Stimulated activated naive CD8-positive, alpha-beta T cell treated with anti-CD3 and anti-CD28 coated beads, Interleukin-15, Interleukin-2, amounts not matched to agents 100 ng/mL and 50 ng/mL, for 24 hours (primary cell): Measurements from ENCODE around the gene TCF7L2.

Source experiments
- H3K27ac Mint-ChIP-seq: one replicate; pipeline ENCODE4 v1.8.0; 2021; ENCODE audit warnings: mild to moderate bottlenecking, mixed read lengths
- H3K27me3 Mint-ChIP-seq: one replicate; pipeline ENCODE4 v1.8.0; 2021; ENCODE audit warnings: mixed read lengths
- H3K36me3 Mint-ChIP-seq: one replicate; pipeline ENCODE4 v1.8.0; 2021; ENCODE audit warnings: low read depth, mixed read lengths
- H3K4me1 Mint-ChIP-seq: one replicate; pipeline ENCODE4 v1.8.0; 2021; ENCODE audit warnings: low read depth, mixed read lengths
- H3K4me3 Mint-ChIP-seq: one replicate; pipeline ENCODE4 v1.8.0; 2021; ENCODE audit warnings: mild to moderate bottlenecking, mixed read lengths
- H3K9me3 Mint-ChIP-seq: one replicate; pipeline ENCODE4 v1.8.0; 2021; ENCODE audit warnings: mixed read lengths

The TCF7L2 gene

GRCh38 chr10:113113918-113114317, 163.9 kb downstream of the TCF7L2 start:
- Mint-ChIP-seq H3K9me3 (no peaks in the 10 kb centered on the region), H3K27me3 (no peaks in the 10 kb centered on the region), H3K36me3 (no peaks in the 10 kb centered on the region), H3K4me3 (no peak overlapping the region), H3K4me1 (no peaks in the 10 kb centered on the region), H3K27ac (no peak overlapping the region)

DNA sequence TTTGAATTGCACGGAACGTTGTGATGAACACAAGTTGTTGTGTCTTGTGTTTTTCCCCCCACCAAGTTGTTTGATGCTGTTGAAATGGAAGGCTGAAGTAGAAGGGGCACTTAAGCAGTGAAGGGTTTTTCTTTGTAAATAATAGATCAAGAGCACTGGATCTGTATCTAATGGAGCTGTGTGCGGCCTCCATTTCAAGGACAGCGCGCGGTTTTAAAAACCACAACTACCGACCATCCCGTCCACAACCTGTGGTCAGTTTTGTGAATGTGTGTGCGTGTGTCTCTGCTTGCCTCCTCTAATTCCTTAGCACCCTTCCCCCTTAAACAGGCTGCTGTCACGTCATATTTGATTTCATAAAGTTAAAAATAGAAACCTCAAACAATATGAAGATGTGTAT, 165.5 kb downstream of the TCF7L2 start:
- Mint-ChIP-seq H3K27ac (no peak overlapping the region), H3K4me3 (no peak overlapping the region)

GRCh38 chr10:113118882-113119281, 168.8 kb downstream of the TCF7L2 start:
- no peaks in the 10 kb centered on the region for H3K4me1 Mint-ChIP-seq
- no peaks in the 10 kb centered on the region for H3K36me3 Mint-ChIP-seq
- no peaks in the 10 kb centered on the region for H3K9me3 Mint-ChIP-seq
- H3K27me3 Mint-ChIP-seq: peaks cover 7% of the 10 kb centered on the region
- H3K27ac Mint-ChIP-seq: no peak overlapping the region
- no peak overlapping the region for H3K4me3 Mint-ChIP-seq

More for the DNA sequence above, 165.5 kb downstream of the TCF7L2 start:
- Mint-ChIP-seq H3K36me3 (no peaks in the 10 kb centered on the region), H3K27me3 (no peaks in the 10 kb centered on the region), H3K9me3 (no peaks in the 10 kb centered on the region), H3K4me1 (no peaks in the 10 kb centered on the region)

DNA sequence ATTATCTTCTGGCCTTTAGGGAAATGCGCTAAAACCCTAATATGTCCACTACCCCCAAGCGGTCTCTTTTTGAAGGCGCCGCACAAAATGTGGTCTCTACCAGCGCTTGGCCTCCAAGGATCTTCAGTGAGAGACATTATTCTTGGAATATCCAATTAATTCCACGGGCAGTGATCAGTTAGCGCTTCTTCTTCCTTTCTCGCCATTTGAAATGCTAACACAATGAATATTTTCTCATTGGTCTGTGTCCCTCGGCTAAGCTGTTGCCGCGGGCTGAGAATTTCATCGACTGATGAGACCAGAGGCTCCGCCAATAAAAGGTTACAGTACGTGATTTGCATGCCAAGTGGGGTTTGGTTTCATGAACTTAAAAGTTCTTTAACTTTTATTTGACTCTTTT, 169.8 kb downstream of the TCF7L2 start:
- no peak overlapping the region for H3K27ac Mint-ChIP-seq
- H3K9me3 Mint-ChIP-seq: no peaks in the 10 kb centered on the region
- no peaks in the 10 kb centered on the region for H3K36me3 Mint-ChIP-seq
- peaks cover 13% of the 10 kb centered on the region for H3K27me3 Mint-ChIP-seq
- no peaks in the 10 kb centered on the region for H3K4me1 Mint-ChIP-seq
- no peak overlapping the region for H3K4me3 Mint-ChIP-seq

DNA sequence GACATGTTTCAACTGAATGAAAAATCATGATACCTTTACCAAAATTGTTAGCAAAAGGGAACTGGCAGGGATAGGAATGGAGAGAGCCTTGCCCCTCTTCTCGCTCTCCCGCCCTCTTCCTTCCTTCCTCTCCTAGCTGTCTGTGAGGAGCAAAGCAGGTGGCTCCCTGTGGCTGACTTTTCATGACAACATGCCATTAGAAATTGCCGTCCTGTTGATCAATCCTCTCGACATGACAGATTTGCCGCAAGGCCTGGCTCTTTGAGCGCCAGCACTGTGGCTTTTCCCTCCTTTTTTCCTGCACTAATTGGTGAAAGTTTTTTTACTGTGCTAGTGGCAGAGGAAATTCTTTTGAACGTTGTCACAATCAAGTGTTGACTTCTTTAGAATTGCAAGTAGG, 171.1 kb downstream of the TCF7L2 start:
- H3K9me3 Mint-ChIP-seq: no peaks in the 10 kb centered on the region
- H3K4me3 Mint-ChIP-seq: no peak overlapping the region
- no peaks in the 10 kb centered on the region for H3K36me3 Mint-ChIP-seq
- peaks cover 25% of the 10 kb centered on the region for H3K27me3 Mint-ChIP-seq
- H3K4me1 Mint-ChIP-seq: peaks cover 2% of the 10 kb centered on the region
- no peak overlapping the region for H3K27ac Mint-ChIP-seq

- Mint-ChIP-seq H3K4me1 (peaks cover 6% of the 10 kb centered on the region), H3K27me3 (peaks cover 38% of the 10 kb centered on the region), H3K27ac (no peak overlapping the region), H3K9me3 (no peaks in the 10 kb centered on the region), H3K36me3 (no peaks in the 10 kb centered on the region), H3K4me3 (no peak overlapping the region)
Observed at GRCh38 chr10:113122947-113123346, 172.9 kb downstream of the TCF7L2 start.

GRCh38 chr10:113124724-113125123, 174.7 kb downstream of the TCF7L2 start:
- no peak overlapping the region for H3K4me3 Mint-ChIP-seq
- no peak overlapping the region for H3K27ac Mint-ChIP-seq
- H3K36me3 Mint-ChIP-seq: no peaks in the 10 kb centered on the region
- peaks cover 47% of the 10 kb centered on the region for H3K27me3 Mint-ChIP-seq
- no peaks in the 10 kb centered on the region for H3K9me3 Mint-ChIP-seq
- peaks cover 6% of the 10 kb centered on the region for H3K4me1 Mint-ChIP-seq

GRCh38 chr10:113125612-113126011, 175.6 kb downstream of the TCF7L2 start:
- peaks cover 47% of the 10 kb centered on the region for H3K27me3 Mint-ChIP-seq
- H3K4me1 Mint-ChIP-seq: peaks cover 6% of the 10 kb centered on the region
- H3K36me3 Mint-ChIP-seq: no peaks in the 10 kb centered on the region
- no peaks in the 10 kb centered on the region for H3K9me3 Mint-ChIP-seq
- no peak overlapping the region for H3K4me3 Mint-ChIP-seq
- H3K27ac Mint-ChIP-seq: no peak overlapping the region

DNA sequence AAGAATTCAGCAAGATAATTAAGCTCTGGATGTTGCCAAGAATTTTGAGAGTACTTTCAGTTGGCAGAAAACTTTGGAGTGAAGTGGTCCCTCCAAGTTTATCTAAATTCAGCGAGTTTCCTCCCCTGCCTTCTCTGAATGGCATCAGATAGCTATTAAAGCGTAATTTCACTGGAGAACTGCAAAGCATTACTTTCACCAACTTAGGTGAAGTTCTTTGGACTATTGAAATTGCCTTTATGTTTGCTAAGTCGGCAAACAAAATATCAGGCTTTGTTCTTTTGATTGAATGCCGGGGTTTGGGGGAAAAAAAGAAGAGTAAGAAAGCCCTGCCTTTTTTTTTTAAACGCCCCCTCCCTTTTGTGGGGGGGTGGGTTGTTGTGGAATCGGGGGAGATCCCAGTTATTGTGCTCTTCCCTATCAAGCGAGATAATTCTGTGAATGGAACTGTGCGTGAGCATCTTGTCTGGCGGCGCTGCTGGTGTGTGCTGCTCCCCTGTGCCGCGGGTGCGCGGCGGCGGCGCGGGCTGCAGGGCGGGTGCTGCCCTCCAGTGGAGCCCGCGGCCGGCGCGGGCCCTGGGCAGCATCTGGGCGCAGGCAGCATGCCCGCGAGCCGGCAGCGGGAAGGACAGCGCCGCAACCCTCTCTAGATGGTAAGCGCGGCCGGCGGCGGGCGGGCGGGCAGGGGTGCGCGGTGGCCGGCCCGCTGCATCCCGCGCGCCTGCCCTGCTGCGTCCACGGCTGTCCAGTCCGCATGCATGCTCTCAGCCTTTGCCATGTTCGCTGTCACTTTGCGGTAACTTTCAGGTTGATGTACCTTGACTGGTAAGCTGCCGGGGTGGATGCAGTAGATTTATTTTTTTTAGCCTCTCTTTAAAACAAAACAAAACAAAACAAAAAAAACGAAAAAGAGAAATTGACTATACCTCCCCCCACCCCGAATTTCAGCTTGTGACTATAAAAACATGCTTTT, 176.5 kb downstream of the TCF7L2 start:
- Mint-ChIP-seq H3K27me3 (peaks cover 47% of the 10 kb centered on the region), H3K4me1 (peaks cover 6% of the 10 kb centered on the region), H3K9me3 (no peaks in the 10 kb centered on the region), H3K4me3 (peak overlapping the region; percentile 64), H3K27ac (no peak overlapping the region), H3K36me3 (no peaks in the 10 kb centered on the region)

DNA sequence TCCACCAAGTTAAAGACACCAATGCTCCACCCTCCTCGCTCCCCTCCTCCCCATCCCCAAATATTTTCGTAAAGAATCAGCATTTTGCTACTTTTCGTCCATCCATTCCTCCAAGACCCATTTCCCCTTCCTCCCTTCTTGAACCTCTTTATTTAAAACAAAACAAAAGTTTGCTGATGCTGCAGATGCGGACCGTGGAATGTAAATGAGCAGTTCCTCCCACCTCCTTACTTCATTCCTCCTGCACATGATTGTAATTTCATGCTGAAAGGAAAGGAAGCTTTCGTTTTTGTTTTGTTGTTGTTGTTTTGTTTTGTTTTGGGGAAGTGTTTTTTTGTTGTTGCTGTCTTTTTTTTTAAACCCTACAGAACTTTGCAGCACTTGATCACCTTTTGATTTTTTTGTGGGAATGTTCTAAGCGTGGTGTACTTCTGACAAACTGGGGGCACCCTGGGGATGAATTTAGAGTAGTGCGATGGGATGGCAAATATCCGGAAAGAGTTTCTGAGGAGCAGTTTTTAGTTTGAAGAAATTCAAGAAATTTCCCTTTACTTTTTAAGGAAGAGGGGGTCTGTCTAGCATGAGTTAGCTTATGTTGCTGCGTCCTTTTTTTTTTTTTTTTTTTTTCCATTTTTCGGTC, 177.3 kb downstream of the TCF7L2 start:
- Mint-ChIP-seq H3K4me1 (peaks cover 6% of the 10 kb centered on the region), H3K4me3 (no peak overlapping the region), H3K27ac (no peak overlapping the region), H3K27me3 (peaks cover 47% of the 10 kb centered on the region), H3K9me3 (no peaks in the 10 kb centered on the region), H3K36me3 (no peaks in the 10 kb centered on the region)

GRCh38 chr10:113127901-113128283, 177.8 kb downstream of the TCF7L2 start:
- Mint-ChIP-seq H3K27me3 (peaks cover 47% of the 10 kb centered on the region), H3K4me1 (peaks cover 6% of the 10 kb centered on the region), H3K27ac (no peak overlapping the region), H3K4me3 (no peak overlapping the region), H3K36me3 (no peaks in the 10 kb centered on the region), H3K9me3 (no peaks in the 10 kb centered on the region)

- peaks cover 43% of the 10 kb centered on the region for H3K27me3 Mint-ChIP-seq
- H3K9me3 Mint-ChIP-seq: no peaks in the 10 kb centered on the region
- H3K36me3 Mint-ChIP-seq: no peaks in the 10 kb centered on the region
- no peak overlapping the region for H3K27ac Mint-ChIP-seq
- peaks cover 6% of the 10 kb centered on the region for H3K4me1 Mint-ChIP-seq
- no peak overlapping the region for H3K4me3 Mint-ChIP-seq
Observed at GRCh38 chr10:113128450-113129070, 178.5 kb downstream of the TCF7L2 start.

- H3K27ac Mint-ChIP-seq: no peak overlapping the region
- H3K4me1 Mint-ChIP-seq: peaks cover 6% of the 10 kb centered on the region
- H3K27me3 Mint-ChIP-seq: peaks cover 38% of the 10 kb centered on the region
- H3K9me3 Mint-ChIP-seq: no peaks in the 10 kb centered on the region
- H3K36me3 Mint-ChIP-seq: no peaks in the 10 kb centered on the region
- H3K4me3 Mint-ChIP-seq: no peak overlapping the region
Observed at GRCh38 chr10:113129117-113129516, 179.1 kb downstream of the TCF7L2 start.

DNA sequence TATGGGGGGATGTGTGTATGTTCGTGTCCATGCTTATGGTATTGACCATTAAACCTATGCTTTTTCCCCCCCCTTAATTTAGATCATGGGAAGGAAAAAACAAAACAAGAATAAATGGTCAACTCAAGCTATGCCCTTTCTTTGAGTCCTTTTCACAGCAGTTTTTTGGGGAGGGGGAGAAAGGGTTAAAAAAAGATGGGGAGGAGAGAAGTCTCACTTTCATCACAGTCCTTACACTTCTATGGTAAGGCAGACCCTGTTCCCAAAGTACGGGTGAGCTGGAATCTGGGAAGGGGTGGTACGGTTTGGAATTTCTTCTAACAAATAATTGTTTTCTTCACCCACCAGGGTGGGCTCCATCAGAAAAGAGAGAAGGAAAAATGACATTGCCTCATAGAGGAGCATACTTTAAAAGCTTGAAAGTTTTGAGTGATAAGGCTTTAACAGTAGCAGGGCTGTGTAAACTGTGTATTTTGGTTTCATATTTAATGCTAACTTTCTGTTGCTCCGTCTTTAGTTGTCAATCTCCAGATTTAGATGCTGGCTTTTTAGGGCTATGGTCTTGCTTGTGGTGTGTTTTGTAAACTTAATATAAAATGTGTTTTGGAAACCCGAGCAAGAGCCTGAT, 180.1 kb downstream of the TCF7L2 start:
- peaks cover 6% of the 10 kb centered on the region for H3K4me1 Mint-ChIP-seq
- H3K36me3 Mint-ChIP-seq: no peaks in the 10 kb centered on the region
- peaks cover 33% of the 10 kb centered on the region for H3K27me3 Mint-ChIP-seq
- H3K9me3 Mint-ChIP-seq: no peaks in the 10 kb centered on the region
- no peak overlapping the region for H3K4me3 Mint-ChIP-seq
- no peak overlapping the region for H3K27ac Mint-ChIP-seq
